ENCODE measurements around the gene FGF18. TPM values are rescaled to one million over a fixed set of nuclear protein-coding genes. Genes with fewer than 3 reads are reported as not detected.
A peak's percentile ranks its signal among the peaks of the same experiment; 100 is the strongest.
"Not testable (repeated sequence)": the region's sequence is repeated elsewhere in the genome, so short reads cannot be mapped to it uniquely, and the experiment has no call there.

FGF18 gene, protein sequence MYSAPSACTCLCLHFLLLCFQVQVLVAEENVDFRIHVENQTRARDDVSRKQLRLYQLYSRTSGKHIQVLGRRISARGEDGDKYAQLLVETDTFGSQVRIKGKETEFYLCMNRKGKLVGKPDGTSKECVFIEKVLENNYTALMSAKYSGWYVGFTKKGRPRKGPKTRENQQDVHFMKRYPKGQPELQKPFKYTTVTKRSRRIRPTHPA
- not detected in 2 replicates for total RNA-seq (2014; rRNA removed; shearing (Covaris generic))

DNA sequence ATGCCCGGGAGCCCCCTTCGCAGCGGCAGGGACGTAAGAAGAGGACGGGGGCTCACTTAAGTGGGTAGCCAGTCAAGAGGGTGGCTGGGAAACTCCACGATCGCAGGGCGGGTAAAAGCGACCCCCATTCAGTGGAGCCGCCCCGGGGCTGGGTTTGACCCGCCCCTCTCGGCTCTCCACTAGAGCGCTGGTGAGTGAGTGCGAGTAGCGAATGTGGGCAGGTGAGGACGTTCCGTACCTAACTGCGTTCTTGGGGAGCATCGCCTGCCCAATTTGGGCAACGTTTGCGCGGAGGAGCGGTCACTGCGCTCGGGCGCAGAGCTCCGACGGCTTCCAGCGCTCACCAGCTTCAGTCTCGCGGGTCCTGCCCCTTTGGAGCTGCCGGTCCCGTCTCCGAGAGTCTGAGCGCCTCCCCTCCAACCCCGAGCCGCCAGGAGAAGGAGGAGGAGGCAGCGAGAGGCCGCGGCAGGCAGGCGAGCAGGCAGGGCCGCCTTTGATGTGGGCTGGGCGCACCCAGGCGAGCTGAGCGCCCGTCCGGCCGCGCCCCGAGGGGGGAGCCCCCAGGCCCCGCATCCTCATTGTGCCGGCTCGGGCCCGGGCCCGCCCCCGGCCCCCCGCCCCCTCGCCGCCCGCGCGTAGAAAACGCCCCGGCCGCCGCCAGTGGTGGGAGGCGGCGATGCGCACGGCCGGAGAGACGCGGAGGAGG is at the start of gene FGF18:
FGF18 (plus strand) TSS at position 666 of the 706 bp plus-strand sequence. CDS start 553 bp downstream, outside the sequence.
- DNase-seq (ENCODE audit: low spot score) = peak; percentile 67

DNA sequence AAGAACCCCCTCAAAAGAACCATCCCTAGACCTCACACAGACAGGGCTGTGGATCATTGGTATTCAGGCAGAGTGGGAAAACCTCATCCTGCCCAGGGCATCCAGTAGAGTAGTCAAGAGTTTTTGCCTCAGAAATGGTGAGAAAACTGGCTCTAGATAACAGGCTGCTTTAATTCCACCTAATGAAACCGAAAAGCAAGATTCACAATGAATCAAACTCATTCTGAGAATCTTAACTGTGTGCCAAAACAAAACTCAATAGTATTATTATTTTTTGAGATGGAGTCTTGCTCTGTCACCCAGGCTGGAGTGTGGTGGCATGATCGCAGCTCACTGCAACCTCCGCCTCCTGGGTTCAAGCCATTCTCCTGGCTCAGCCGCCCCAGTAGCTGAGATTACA is 49.5 kb upstream of the FGF18 start:
- DNase-seq (ENCODE audit: low spot score) = no peak

DNA sequence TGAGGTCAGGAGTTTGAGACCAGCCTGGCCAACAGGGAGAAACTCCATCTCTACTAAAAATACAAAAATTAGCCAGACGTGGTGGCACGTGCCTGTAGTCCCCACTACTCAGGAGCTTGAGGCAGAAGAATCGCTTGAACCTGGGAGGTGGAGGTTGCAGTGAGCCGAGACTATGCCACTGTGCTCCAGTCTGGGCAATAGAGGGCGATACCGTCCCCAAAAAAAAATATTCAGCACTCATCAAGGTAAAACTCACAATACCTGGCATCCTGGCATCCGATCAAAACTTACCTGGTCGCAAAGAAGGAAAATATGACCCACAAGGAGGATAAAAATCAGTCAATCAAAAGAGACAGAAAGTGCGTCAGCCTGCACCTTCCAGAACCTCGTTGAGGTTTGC is 48.6 kb upstream of the FGF18 start:
- not testable (repeated sequence) for DNase-seq (ENCODE audit: low spot score)

DNA sequence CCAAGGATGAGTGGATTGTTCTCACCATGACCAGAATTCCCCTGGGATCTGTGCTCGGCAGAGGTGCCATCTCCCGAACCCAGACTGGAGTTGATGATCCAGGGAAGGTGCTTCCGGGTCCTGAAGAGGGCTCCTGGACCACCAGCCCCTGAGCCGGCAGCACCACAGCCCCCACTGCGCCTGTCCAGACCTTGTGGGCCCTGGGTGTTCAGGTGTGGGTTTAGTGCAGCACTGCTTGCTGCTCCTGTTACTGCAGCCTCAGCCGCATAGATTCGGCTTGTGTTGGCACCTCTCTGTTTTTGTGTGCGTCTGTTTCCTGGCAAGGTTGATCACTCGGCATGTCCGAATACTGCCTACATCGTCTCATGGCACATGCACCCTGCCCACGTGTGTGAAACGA is 48.1 kb upstream of the FGF18 start:
- no peak for DNase-seq (ENCODE audit: low spot score)

DNA sequence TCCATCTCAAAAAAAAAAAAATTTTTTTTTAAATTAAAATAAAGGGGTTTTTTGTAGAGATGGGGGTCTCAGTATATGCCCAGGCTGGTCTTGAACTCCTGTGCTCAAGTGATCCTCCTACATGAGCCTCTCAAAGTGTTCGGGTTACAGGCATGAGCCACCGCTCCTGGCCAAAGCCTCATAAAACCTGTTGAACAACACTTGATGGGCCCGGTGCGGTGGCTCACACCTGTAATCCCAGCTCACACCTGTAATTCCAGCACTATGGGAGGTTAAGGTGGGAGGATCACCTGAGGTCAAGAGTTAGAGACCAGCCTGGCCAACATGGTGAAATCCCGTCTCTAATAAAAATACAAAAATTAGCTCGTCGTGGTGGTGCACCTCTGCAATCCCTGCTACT is 39.5 kb upstream of the FGF18 start:
- DNase-seq (ENCODE audit: low spot score) = no peak

DNA sequence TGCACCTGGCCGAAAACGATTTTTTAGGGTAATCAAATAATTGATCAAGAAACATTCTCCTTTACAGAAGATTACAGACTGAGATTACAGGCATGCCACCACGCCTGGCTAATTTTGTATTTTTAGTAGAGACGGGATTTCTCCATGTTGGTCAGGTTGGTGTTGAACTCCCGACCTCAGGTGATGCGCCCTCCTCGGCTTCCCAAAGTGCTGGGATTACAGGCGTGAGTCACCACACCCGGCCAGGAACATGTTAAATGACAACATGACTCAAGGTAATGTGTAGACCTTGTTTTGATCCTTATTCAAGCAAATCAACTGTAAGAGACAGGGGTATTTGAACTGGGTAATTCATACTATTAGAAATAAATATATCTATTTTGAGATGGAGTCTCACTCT is 35.0 kb upstream of the FGF18 start:
- not testable (repeated sequence) for DNase-seq (ENCODE audit: low spot score)

DNA sequence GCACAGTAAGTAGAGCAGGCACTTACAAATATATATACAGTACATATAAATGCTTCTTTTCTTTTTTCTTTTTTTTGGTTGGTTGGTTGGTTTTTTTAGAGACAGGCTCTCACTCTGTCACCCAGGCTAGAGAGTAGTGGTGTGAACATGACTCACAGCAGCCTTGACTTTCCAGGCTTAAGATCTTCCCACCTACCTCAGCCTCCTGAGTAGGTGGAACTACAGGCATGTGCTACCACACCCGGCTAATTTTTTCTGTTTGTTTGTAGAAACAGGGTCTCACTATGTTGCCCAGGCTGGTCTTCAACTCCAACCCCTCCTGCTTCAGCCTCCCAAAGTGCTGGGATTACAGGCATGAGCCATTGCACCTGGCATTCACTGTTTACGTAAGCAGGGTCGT is 34.4 kb upstream of the FGF18 start:
- not testable (repeated sequence) for DNase-seq (ENCODE audit: low spot score)

DNA sequence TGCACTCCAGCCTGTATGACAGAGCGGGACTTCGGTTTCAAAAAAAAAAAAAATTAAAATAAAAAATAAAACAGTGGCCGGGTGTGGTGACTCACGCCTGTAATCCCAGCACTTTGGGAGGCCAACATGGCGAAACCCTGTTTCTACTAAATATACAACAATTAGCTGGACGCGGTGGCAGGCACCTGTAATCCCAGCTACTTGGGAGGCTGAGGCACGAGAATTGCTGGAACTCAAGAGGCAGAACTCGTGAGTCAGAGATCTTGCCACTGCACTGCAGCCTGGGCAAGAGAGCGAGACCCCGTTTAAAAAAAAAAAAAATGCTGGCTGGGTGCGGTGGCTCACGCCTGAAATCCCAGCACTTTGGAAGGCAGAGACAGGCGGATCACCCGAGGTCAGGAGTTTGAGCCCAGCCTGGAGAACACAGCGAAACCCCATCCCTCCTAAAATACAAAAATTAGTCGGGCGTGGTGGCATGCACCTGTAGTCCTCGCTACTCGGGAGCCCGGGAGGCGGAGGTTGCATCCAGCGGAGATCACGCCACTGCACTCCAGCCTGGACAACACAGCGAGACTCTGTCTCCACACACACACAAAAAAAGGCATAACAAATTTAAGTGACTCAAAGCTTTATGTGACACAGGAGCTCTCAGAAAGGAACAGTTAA is 33.3 kb upstream of the FGF18 start:
- no peak for DNase-seq (ENCODE audit: low spot score)

DNA sequence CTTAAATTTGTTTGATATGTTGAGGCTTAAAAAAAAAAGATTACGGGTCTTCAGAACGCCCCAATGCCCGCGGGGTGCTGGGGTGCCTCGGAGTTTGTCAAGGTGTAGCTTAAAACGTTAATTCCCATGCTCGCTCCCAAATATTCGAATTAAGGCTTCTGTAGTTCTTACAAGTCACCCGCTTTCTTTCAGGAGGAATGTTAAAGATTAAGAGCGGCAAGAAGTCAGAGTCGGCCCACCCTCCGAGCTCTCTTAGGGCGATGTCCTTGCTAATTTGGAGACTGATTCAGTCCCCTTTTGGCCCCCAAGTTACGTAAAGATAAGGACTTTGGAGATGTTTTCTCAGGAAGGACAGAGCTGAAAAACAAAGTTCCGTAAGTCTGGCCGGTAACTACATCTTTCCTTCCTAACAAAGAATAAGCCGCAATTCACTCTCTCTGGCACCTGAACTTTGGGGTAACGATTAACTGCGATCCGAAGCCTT is 32.5 kb upstream of the FGF18 start:
- DNase-seq (ENCODE audit: low spot score) = no peak

DNA sequence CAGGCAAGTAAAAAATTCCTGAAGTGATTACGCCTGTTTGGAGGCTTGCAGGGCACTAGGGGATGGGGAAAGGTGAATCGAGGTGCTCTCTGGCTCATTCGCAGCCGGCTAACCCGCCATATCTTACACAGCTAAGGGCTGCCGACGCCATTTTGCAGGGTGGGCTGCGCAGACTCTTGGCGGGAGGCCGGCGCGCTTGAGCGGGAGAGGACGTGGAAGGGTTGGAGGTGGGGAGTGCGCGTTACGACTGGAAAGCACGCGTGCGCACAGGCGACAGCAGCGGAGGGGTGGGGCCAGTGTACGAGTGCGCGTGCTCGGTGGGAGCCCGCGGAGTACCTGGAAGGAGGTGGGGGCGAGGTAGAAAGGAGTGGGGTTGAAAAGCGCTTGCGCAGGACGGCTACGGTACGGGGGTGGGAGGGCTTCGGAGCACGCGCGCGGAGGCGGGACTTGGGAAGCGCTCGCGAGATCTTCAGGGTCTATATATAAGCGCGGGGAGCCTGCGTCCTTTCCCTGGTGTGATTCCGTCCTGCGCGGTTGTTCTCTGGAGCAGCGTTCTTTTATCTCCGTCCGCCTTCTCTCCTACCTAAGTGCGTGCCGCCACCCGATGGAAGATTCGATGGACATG is 32.0 kb upstream of the FGF18 start, which contains the start of gene NPM1:
NPM1 (plus strand) TSS at position 505 of the 625 bp plus-strand sequence; CDS start at position 605, 100 bp downstream.
- peak; percentile 98 for DNase-seq (ENCODE audit: low spot score)

DNA sequence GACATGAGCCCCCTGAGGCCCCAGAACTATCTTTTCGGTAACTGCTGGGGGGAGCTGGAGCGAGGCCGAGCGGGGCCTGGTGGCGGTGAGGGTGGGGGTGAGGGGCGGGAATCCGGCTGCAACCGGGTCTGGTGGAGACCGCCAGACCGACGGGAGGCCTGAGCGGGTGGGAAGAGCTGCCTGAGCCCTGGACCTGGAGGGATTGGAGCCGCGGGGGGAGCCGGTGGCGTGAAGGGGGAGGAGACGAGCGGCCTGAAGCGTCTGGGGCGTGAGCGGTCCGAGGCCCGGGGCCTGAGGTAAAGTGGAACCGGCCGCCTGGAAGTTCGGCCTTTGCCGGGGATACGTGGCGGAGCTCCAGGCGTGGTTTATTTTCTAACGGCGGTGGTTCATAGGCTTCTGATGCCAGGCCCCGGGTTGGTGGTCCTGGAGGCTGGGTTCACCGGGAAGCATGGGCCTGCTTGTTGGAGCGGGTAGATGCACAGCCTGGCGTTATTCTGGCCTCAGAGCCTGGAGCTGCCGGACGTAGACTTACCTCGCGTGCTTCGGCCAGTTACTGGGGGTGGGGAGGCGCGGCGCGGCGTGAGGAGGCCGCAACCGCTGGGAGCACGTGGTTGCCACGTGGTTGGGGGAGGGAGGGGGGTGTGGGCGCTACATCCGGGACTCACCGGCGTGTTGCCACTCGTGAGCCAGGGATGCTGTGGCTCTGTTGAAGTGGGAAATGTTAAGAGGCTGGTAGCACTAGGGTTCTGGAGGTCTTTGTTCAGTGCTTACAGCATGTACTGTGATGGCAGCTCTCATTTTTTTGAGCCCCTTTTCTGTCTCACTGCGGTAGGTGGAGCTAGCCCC is 31.3 kb upstream of the FGF18 start:
- DNase-seq (ENCODE audit: low spot score) = peak; percentile 82

DNA sequence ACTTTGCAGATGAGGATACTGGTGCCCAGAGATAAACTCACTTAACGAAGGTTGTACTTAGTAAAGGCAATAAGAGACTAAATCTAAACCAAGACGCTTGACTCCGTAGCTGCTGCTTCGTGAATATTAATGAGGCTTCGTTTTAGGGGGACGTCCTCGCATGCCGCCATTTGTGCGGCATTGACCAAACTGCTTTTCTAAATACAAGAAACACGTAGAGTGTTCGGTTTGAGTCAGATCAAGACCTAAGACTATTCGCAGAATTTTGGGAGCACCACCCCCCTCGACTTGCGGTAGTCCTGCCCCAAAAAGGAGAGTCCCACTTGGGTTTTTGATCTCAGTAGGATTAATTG is 30.7 kb upstream of the FGF18 start:
- DNase-seq (ENCODE audit: low spot score) = no peak

DNA sequence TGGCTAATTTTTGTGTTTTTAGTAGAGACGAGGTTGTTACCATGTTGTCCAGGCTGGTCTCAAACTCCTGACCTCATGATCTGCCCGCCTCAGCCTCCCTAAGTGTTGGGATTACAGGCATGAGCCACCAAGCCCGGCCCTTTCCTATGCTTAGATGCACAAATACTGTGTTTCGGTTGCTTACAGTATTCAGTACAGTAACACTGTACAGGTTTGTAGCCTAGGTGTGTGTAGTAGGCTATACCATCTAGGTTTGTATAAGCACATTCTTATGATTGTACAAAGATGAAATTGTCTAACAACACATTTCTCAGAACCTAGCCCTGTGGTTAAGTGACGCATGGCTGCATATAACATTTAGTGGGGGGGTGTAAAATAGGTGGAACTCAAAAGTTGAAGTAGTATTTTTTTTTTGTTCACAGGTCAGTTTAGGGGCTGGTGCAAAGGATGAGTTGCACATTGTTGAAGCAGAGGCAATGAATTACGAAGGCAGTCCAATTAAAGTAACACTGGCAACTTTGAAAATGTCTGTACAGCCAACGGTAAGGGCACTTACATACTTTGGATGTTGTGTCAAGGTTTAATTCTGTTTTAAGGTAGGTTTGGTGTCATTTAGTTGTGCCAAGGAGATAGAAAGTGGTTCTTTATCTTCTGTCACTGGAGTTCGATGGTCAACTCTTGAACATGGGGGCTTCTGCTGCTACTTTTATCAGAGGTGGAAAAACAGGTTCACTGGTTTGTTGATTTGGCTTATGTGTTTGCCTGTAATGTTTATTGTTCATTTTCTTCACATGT is 28.4 kb upstream of the FGF18 start:
- no peak for DNase-seq (ENCODE audit: low spot score)

DNA sequence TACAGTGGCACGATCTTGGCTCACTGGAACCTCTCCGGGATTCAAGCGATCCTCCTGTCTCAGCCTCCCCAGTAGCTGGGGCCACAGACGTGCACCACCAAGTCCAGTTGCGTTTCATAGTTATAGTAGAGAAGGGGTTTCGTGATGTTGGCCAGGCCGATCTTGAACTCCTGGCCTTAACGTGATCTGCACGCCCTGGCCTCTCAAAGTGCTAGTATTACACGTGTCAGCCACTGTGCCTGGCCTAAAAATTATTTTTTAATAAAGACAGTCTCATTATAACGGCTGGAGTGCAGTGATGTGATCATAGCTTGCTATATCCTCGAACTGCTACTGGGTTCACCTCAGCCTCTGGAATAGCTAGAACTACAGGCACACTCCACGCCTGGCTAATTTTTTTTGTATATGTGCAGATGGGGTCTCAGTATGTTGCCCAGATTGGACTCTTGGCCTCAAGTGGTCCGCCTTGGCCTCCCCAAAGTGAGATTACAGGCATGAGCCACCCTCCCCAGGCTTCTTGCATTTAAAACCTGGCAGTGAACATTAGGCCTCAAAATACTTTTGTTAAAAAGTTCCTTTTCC is 27.4 kb upstream of the FGF18 start:
- no peak for DNase-seq (ENCODE audit: low spot score)

DNA sequence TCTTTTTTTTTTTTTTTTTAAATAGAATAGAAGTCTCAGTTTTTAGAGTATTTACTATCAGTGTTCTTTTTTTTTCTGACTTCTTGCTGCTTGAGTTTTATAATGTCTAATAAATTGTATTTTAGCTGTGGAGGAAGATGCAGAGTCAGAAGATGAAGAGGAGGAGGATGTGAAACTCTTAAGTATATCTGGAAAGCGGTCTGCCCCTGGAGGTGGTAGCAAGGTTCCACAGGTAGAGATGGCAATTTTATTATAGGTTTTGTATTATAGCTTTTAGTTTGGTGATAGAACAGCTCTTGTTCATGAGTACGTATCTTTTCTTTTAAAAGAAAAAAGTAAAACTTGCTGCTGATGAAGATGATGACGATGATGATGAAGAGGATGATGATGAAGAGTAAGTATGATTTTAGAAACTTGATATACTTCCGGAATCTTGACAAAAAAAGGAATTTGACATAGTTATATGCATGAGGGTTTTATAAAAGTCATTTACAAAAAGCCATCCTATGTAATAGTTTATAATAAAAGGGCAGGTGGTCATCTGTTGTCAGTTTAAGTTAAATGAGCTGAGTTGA is 26.8 kb upstream of the FGF18 start:
- DNase-seq (ENCODE audit: low spot score) = no peak

DNA sequence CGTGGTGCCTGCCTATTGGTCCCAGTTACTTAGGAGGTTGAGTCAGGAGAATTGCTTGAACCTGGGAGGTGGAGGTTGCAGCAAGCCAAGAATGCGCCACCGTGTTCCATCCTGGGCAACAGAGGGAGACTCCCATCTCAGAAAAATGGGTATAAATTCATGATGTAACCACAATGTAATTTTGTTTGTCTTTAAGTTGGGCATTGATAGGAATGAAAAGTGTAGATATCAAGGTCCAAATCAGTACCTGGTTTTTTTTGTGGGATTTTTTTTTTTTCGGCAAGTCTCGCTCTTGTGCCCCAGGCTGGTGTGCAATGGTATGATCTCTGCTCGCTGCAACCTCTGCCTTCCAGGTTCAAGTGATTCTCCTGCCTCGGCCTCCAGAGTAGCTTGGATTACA is 24.4 kb upstream of the FGF18 start:
- DNase-seq (ENCODE audit: low spot score) = no peak

DNA sequence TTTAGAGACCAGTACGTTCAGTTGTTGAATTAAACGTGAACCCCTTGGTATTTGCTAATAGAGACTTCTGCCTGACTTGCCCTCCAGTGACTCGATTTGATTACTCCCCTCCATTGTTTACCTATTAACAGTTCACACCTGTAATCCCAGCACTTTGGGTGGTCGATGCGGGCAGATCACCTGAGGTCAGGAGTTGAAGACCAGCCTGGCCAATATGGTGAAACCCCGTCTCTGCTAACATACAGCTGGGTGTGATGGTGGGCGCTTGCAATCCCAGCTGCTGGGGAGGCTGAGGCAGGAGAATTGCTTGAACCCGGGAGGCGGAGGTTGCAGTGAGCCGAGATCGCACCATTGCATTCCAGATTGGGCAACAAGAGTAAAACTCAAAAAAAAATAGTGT is 22.9 kb upstream of the FGF18 start:
- not testable (repeated sequence) for DNase-seq (ENCODE audit: low spot score)

DNA sequence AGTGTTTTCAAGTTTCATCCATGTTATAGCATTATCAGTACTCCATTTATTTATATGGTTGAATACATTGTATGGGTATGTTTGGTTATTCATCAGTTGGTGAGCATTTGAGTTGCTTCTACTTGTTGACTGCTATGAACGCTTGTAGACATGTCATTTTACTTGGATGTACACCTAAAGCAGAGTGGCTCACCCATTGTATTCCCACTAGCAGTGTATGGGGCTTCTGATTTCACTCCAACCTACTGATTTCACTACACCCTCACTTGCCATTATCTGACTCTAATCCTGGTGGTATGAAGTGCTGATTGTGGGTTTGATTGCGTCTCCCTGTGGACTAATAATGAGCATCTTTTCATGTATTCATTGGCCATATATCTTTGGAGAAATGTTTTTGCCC is 22.3 kb upstream of the FGF18 start:
- no peak for DNase-seq (ENCODE audit: low spot score)

DNA sequence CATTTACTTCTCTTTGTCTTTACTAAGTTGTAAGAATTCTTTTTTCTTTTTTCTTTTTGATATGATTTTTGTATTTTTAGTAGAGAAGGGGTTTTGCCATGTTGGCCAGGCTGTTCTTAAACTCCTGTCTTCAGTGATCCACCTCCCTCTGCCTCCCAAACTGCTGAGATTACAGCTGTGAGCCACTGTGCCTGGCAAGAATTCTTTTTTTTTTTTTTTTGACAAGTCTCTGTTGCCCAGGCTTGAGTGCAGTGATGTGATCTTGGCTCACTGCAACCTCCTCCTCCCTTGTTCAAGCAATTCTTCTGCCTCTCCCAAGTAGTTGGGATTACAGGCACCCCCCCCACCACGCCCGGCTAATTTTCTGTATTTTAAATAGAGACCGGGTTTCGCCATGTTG is 21.8 kb upstream of the FGF18 start:
- DNase-seq (ENCODE audit: low spot score) = no peak

DNA sequence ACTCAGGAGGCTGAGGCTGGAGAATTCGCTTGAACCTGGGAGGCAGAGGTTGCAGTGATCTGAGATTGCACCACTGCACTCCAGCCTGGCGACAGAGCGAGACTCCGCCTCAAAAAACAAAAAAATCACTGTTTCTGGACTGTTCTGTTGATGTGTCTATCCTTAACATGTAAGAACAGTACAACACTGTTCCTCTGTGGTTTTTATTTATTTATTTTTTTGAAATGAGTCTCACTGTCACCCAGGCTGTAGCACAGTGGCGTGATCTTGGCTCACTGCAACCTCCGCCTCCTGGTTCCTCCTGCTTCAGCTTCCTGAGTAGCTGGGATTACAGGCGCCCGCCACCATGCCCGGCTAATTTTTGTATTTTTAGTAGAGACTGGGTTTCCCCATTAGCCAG is 20.8 kb upstream of the FGF18 start:
- not testable (repeated sequence) for DNase-seq (ENCODE audit: low spot score)
